Progenitor cell of endocrine pancreas (in vitro differentiated cells): ENCODE data around the gene TAB2. TPM values are rescaled to one million over a fixed set of nuclear protein-coding genes. Genes with fewer than 3 reads are reported as not detected.

Experiments used
- DNase-seq: peaks from one replicate; pipeline ENCODE4 v3.0.0; 2021; ENCODE audit warnings: low spot score; ENCODE audit not compliant: unreplicated experiment
- H3K27ac Mint-ChIP-seq: 2 replicates; pipeline ENCODE4 v1.8.0; 2021; ENCODE audit warnings: mild to moderate bottlenecking, moderate library complexity, mixed read lengths
- H3K27me3 Mint-ChIP-seq: 2 replicates; pipeline ENCODE4 v1.8.0; 2021; ENCODE audit warnings: mixed read lengths
- H3K36me3 Mint-ChIP-seq: 2 replicates; pipeline ENCODE4 v1.8.0; 2022; ENCODE audit warnings: mixed read lengths; ENCODE audit not compliant: insufficient read depth
- H3K4me1 Mint-ChIP-seq: 2 replicates; pipeline ENCODE4 v1.8.0; 2021; ENCODE audit warnings: low read depth, mixed read lengths
- H3K4me3 Mint-ChIP-seq: 2 replicates; pipeline ENCODE4 v1.8.0; 2021; ENCODE audit warnings: low read depth, mild to moderate bottlenecking, moderate library complexity, mixed read lengths
- H3K9me3 Mint-ChIP-seq: 2 replicates; pipeline ENCODE4 v1.8.0; 2021; ENCODE audit warnings: low read depth, mixed read lengths
- CTCF ChIP-seq: fragments of 200-600 bp; sonication (generic); IDR thresholded peaks from one replicate; pipeline ENCODE4 v1.5.0; 2021; ENCODE audit warnings: antibody characterized with exemption, mild to moderate bottlenecking; ENCODE audit not compliant: unreplicated experiment
- total RNA-seq: library from RNA; stranded (reverse); gene quantifications from 2 replicates; pipeline ENCODE4 v1.2.1, GENCODE V29; 2021

Gene TAB2
- total RNA-seq, 1 donor from 2014 or later, result 58.0 TPM

DNA sequence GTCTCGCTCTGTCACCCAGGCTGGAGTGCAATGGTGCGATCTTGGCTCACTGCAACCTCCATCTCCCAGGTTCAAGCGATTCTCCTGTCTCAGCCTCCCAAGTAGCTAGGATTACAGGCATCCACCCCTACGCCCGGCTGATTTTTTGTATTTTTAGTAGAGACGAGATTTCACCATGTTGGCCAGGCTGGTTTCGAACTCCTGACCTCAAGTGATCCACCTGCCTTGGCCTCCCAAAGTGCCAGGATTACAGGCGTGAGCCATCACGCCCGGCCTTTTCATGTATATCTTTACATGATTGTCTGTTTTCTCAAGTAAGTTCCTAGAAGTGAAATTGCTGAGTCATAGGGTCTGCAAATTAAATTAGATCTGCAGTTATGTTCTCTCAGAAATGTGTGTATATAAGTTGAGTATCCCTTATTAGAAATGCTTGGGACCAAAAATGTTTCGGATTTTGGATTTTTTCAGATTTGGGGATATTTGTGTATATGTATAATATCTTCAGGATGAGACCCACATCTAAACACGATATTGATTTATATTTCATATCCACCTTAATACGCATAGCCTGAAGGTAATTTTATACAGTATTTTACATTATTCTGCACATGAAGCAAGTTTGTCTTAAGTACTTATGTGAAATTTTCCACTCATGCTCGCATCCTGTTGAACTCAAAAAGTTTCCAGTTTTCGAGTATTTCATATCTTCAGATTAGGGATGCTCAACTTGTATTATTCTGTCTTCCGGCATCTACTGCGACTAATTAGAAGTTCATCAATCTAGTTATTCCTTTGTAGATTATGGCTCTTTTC is 40.4 kb downstream of the TAB2 start:
- no peaks in the 10 kb centered on the region for H3K27me3 Mint-ChIP-seq
- peaks cover 13% of the 10 kb centered on the region for H3K4me1 Mint-ChIP-seq
- no peak overlapping the region for H3K27ac Mint-ChIP-seq
- no peak overlapping the region for H3K4me3 Mint-ChIP-seq
- DNase-seq, result no peak
- H3K36me3 Mint-ChIP-seq, result peaks cover 7% of the 10 kb centered on the region
- TF ChIP-seq CTCF, result no peak
- H3K9me3 Mint-ChIP-seq, result peaks cover 4% of the 10 kb centered on the region

DNA sequence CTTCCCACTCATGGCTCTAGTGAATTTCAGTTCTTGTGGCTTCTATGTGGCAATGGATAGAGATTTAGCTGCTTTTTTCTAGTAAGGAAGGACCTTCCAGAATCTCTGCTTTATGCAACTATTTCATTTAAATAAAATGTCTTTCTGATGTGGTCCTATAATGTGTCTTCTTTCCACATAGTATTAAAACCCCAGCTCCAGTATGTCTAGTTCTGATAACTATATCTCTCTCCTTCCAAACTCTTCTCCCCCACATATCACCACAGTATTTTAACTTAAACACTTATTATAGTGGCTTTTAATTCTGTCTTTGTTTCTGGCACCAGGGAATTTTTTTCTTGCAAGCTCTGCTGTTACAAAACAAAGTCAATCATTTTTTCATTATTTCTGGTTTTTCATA is 41.9 kb downstream of the TAB2 start:
- DNase-seq, result no peak

DNA sequence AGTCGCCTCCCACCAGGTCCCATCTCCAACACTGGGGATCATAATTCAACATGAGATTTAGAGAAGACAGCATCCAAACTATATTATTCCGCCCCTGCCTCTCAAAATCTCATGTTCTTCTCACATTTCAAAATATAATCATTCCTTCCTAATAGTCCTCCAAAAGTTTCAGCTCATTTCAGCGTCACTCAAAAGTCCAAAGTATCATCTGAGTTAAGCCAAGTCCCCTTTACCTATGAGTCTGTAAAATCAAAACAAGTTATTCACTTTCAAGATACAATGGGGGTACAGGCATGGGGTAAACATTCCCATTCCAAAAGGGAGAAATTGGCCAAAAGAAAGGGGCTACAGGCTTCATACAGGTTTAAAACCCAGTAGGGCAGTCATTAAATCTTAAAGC is 43.0 kb downstream of the TAB2 start:
- no peak for TF ChIP-seq CTCF
- Mint-ChIP-seq H3K4me3 (no peak overlapping the region), H3K4me1 (peaks cover 23% of the 10 kb centered on the region), H3K36me3 (peaks cover 7% of the 10 kb centered on the region), H3K27me3 (no peaks in the 10 kb centered on the region), H3K9me3 (peaks cover 4% of the 10 kb centered on the region), H3K27ac (no peak overlapping the region)
- DNase-seq, result no peak

More for the DNA sequence above, 41.9 kb downstream of the TAB2 start:
- peaks cover 15% of the 10 kb centered on the region for H3K4me1 Mint-ChIP-seq
- no peak for TF ChIP-seq CTCF
- no peaks in the 10 kb centered on the region for H3K27me3 Mint-ChIP-seq
- peaks cover 7% of the 10 kb centered on the region for H3K36me3 Mint-ChIP-seq
- no peak overlapping the region for H3K4me3 Mint-ChIP-seq
- H3K9me3 Mint-ChIP-seq, result peaks cover 4% of the 10 kb centered on the region
- no peak overlapping the region for H3K27ac Mint-ChIP-seq

GRCh38 chr6:149362289-149362688 is 44.8 kb downstream of the TAB2 start:
- TF ChIP-seq CTCF, result no peak
- Mint-ChIP-seq H3K4me1 (peaks cover 25% of the 10 kb centered on the region), H3K36me3 (peaks cover 7% of the 10 kb centered on the region), H3K27ac (no peak overlapping the region), H3K27me3 (no peaks in the 10 kb centered on the region), H3K9me3 (peaks cover 4% of the 10 kb centered on the region), H3K4me3 (no peak overlapping the region)
- no peak for DNase-seq

GRCh38 chr6:149363154-149363553 is 45.6 kb downstream of the TAB2 start:
- Mint-ChIP-seq H3K36me3 (peaks cover 7% of the 10 kb centered on the region), H3K9me3 (peaks cover 4% of the 10 kb centered on the region), H3K4me1 (peaks cover 25% of the 10 kb centered on the region), H3K27ac (no peak overlapping the region), H3K27me3 (no peaks in the 10 kb centered on the region), H3K4me3 (no peak overlapping the region)
- no peak for DNase-seq
- TF ChIP-seq CTCF, result no peak
